HG03139 (cell line): ENCODE measurements around the gene SNX3.

Experiments used
- ATAC-seq: cut with Tn5 transposase; IDR thresholded peaks from one replicate; pipeline ENCODE4 v1.9.1; 2021; ENCODE audit not compliant: unreplicated experiment

Gene SNX3

GRCh38 chr6:108171291-108171917, 89.4 kb downstream of the SNX3 start:
- ATAC-seq: no peak

GRCh38 chr6:108170332-108171290, 90.2 kb downstream of the SNX3 start:
- ATAC-seq: no peak

- no peak for ATAC-seq
These were observed 91.1 kb downstream of the SNX3 start for GRCh38 chr6:108169464-108170331.

GRCh38 chr6:108168501-108169463, 92.1 kb downstream of the SNX3 start:
- ATAC-seq: no peak

DNA sequence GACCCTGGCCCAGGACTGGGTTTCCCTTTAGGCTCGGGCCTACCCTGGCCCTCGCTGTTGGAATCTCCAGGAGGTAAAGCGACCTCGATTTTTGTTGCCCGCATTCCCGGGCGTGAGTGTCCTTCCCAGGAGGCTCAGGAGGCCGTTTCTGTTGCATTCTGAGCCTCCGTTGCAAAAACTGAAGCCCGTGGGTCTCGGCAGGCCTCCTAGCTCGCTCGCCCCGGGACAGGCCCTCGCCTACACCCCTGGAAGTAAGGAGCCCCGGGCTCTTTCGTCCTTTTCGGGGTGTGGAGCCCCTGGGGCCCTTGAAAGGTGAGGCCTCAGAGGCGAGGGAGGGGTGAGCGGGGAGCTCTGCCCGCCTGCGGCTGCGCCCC, 92.8 kb downstream of the SNX3 start:
- ATAC-seq: no peak

DNA sequence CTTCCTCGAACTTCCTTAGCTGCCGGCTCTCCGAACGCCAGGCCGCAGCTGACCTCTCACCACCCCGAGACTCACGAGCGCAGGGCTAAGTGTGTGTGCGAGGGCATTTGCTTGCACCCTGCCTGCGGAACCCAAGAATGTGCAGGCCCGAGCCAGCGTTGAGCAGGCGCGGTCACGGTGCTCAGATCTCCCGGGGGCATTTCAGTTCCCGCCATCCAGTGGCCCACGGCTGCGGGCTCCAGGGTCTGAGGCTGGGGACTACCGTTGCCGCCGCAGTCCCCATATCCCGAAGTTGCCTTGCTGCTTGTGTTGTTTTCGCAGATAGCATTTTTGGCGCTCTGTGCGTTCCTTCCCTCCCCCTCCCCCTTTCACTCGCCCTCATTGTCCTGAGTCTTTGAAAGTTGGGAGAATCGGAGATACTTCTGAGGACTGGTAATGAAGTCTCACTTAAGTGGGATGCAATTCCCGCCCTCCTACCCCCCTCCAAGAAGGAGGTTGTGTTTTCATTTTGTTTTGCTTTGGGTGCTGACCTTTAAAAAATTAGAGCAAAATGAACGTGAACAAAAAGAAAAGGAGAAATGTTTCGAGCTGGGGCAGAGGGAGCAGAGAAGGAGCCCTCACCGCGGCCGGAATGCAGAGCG, 93.3 kb downstream of the SNX3 start:
- ATAC-seq: no peak

GRCh38 chr6:108166664-108167448, 94.0 kb downstream of the SNX3 start:
- no peak for ATAC-seq

DNA sequence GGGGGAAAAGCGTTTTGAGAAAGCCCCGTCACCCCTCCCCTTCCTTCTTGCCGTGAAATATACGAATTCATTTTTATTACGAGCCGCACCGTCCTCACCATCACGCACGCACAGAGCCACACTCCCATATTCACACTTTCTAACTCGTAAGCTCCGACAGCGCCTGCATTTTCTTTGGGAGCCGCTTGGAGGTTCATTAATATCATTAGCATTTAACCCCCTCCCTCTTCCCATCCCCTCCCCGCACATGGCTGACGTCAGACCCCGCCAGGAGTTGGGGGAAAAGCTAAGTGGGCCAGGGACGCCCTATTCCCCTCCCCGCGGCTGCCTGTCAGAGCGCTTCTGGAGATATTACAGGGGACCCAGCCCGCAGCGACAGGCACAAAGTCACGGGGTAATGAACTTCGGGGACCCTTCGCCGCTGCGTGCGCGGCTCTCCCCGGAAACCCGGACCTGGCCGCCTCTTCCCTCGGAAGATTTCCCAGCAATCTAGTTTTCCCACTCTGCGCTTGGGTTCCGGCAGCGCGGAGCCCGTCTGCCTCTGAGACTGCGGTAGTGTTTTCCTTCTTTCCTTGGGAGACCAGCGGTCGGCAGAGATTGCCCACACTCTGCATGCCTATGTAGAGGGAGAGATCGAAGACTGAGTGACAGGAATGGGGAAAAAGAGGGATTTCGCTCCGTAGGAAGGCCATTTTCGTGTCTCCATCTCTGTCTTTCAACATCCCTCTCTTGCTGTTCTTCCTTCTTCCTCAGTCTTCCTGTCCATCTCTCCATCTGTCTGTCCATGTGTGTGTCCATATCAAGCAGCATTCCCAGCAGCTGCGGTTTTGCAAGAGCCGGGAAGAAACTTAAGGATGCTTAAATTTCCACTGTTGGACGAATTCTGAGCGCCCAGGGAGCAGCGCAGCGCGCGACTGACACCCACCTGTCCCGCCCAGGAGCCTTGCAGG, 94.9 kb downstream of the SNX3 start, which contains the start of gene NR2E1:
Gene NR2E1, plus strand, starts transcription at position 309 of the 950 bp plus-strand sequence. CDS start 744 bp downstream, outside the sequence.
- no peak for ATAC-seq

DNA sequence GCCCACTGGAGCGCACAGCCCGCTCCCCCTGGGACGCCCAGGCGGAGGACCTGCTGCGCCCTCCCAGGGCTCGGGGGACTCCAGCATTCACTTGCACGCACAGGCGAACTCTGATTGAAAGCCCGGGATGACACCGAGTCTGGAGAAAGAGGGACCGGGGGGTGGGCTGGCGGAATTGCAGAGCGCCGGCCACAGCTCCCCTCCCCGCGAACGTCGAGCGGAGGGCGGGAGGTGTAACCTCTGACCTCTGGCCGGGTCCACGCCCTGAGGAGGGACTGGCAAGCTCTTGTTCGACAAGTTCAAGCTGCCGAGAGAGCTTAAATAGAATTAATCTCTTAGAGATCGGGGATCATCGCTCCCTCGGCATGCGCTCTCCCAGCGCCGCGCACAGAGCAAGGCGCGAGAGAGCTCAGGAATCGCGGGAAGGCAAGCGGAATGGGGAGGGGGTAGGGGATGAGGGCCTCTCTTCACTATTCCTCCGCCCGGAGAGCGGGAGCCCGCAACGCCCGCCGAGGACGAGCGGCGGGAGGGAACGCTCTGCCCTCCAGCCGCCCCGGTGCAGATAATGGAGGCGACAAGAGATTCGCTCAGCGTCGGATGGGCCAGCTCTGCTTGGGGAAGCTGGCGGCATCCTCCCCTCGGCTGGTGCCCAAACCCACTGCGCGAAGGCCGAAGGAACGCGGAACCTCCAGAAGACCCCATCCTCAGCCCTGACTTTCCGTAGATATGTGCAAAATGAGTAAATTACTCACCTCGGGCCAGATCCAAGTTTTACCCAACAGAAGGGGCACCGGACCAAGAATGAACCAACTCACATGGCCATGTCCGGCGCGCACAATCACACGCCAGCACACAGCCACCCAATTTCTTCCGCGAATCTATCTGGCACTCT, 95.8 kb downstream of the SNX3 start:
- ATAC-seq: no peak

DNA sequence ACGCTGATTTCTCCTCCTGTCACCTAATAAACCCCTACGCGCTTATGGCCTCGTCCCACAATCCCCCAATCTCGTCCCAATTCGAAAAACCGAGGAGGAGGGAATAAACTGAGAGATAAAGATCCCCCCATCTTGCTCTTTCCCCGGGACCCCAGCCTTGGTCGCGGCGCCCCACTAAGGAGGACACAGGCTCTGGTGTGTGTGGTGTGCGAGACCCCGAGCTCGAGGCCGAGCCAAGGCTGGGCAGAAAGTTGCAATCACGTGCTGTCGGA, 96.4 kb downstream of the SNX3 start:
- ATAC-seq: no peak

DNA sequence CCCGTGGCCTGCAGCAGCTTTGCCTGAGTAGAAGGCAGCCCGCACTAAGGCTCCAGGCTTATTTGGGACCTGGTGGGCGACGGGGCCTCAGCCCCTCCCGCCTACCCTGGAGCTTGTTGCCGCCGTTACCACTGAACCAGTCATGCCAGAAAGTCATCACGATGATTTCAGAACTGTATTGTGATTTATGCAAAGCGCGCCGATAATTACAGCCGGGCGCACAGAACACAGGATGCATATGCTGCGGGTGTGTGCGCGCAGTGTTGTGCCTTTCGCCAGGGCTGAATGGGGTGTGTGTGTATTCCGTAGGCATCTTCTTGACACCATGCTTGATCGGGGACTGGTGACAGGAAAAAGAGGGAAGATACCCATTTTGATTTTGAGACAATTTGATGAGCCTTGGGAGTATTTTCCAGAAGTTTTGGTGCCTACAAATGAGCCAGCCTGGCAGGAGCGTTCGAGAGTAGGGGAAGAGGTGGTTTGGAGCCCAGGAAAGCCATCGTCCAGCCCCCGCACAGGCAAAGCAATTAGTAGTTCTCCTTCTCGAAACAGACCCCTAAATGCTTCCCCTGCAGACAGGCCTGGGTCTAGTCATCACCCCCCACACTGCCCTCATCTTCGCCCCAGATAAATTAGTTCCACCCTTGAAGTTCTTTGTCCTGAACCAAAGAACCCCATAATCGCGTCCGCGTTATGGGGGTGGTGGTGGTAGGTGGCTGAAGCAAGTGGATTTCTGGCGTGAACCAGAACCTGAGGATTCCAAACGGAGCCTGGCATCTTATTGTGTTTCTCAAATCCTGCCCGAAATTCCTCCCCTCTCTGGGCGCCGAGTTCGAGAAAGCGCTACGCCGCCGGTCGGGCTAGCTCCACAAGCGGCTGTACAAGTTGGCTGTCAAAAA, 96.9 kb downstream of the SNX3 start:
- ATAC-seq: no peak

GRCh38 chr6:108163267-108163643, 97.6 kb downstream of the SNX3 start:
- ATAC-seq: no peak

GRCh38 chr6:108161724-108162282, 99.0 kb downstream of the SNX3 start:
- no peak for ATAC-seq
